HG02973 (cell line): Measurements from ENCODE around the gene AMPD2.
A peak's percentile ranks its signal among the peaks of the same experiment; 100 is the strongest.

Experiments
- ATAC-seq: cut with Tn5 transposase; IDR thresholded peaks from one replicate; pipeline ENCODE4 v1.9.1; 2021; ENCODE audit warnings: moderate library complexity; ENCODE audit not compliant: unreplicated experiment

The AMPD2 gene

DNA sequence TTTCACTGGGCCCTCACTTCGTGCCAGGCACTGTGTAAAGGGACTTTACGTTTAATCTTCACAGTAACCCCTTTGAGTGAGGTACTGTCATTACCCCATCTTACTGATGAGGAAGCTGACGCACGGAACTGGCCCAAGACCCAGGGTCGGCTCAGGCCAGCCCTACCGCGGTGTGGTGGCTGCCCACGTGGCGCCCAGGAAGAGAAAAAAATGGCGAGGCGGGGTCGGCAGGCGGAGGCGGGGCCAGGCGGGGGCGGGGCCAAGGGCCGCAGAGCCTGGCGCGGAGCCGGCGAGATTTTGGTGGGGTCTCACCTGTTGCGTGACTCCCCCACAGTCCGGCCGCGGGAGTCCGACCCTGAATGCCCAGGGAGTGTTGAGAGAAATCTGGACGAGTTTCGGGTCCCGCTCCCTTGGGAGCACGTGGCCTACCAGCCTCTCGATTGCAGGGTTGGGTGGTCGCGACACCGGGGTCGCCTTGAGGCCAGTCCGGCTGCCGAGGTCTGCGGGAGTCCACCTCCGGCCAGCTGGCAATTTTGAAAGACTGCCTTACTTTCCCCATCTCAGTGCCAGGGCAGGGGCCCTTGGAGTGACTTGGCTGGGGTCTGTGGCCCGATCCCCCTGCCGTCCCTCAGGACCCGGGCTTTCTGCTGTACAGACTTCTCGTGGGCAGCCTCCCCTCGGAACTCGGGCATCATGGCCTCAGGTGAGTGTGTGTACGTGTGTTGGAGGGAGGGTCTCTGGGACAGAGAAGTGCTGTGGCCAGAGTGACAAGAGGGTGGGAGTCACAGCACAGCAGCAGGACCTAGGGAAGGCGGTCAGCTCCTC, at the start of gene AMPD2, which contains the start of gene GNAT2:
Gene AMPD2, plus strand, starts transcription at position 262 of the 825 bp plus-strand sequence. CDS start 1,339 bp downstream, outside the sequence.
Gene GNAT2, minus strand, starts transcription at position 41 of the 825 bp plus-strand sequence. CDS start 6,746 bp downstream, outside the sequence.
- peak; percentile 37 for ATAC-seq

DNA sequence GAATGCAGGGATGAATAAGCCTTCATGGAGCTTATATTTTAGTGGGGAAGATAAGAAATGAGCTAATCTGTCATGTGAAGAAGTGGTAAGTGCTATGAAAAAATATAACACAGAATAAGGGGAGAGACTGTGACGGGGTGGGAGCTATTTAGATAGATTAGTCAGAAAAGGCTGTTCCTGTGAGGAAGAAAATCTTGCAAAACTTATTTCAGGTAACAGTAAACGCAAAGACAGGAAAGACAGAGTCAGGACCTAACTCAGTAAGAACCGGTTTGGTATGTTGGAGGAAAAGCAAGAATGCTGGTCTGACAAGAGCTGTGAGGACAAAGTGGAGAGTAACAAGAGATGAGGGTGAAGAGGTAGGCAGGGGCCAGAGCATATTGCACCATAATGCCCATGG, 49.2 kb upstream of the AMPD2 start:
- ATAC-seq = no peak

GRCh38 chr1:109573785-109574184, 45.9 kb upstream of the AMPD2 start:
- ATAC-seq = no peak

GRCh38 chr1:109578947-109579443, 40.6 kb upstream of the AMPD2 start:
- no peak for ATAC-seq

DNA sequence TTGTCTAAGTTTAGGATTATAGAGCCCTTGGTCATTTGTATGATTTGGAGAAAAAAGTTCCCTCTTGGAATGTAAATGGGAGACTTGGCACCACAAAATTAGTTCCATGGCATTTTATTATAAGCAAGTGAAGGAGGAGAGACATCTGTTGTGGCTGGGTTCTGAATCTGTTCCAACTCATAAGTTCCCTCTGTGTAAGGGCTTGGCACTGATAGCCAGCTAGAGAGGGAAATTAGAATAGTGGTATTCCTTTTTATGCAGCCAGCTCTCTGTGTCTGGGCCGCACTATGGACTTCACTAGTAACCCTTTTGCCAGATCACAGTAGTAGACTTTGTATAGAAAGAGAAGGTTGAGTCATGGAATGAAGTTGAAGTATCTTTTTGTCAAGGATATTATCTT, 40.1 kb upstream of the AMPD2 start:
- no peak for ATAC-seq

DNA sequence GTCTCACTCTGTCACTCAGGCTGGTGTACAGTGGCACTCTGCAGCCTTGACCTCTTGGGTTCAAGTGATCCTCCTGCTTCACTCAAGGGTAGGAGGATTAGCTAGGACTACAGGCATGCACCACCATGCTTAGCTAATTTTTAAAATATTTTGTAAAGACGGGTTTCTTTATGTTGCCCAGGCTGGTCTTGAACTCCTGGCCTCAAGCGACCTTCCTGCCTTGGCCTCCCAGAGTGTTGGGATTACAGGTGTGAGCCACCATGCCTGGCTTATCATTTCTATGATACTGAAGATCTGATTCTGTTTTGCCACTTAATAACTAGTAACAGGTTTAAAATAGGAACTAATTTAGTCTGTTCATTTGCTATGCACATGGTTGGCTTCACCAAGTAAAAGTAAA, 37.6 kb upstream of the AMPD2 start:
- ATAC-seq = no peak

DNA sequence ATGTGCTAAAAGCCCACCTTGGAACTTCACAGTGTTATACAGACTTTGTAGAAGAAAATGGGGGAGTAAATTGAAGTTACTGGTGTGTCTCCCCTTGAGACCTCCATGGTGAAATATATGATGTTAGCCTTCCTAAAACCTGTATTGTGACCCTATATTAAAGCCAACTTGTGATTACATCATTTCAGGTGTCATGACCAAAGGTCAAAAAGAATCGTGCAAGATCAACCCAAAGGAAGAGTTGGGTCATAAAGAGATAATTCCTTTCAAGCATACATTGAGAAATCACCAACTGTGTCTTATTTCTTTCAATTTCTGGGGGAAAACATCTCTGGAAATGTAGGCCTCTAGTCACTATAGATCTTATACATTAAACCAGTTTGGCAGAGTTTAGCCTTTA, 34.9 kb upstream of the AMPD2 start:
- no peak for ATAC-seq

- ATAC-seq = no peak
Observed at GRCh38 chr1:109586055-109586454, 33.6 kb upstream of the AMPD2 start.

DNA sequence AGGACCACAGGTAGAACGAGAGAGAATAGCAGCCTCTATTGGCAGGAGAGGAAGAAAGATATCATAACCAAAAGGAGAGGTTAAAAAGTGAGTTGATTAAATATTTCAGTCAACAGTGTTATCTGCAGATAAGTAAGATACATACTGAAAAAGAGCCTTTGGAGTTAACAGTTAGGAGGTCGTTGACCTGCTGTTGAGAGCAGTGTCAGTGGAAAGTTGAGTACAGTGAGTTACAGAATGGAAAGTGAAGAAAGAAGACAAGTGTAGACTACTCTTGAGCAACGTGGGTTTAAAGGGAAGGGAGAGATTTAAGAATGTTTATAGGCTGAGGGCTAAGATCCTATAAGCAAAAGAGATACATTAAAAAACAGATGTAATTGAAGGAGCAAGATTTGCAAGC, 30.5 kb upstream of the AMPD2 start:
- ATAC-seq = no peak

- ATAC-seq = no peak
Observed at GRCh38 chr1:109589679-109590078, 30.0 kb upstream of the AMPD2 start.

GRCh38 chr1:109592916-109593315, 26.7 kb upstream of the AMPD2 start:
- no peak for ATAC-seq

GRCh38 chr1:109595531-109595930, 24.1 kb upstream of the AMPD2 start:
- ATAC-seq = no peak

- ATAC-seq = no peak
Observed at GRCh38 chr1:109598156-109598555, 21.5 kb upstream of the AMPD2 start.

GRCh38 chr1:109598655-109599054, 21.0 kb upstream of the AMPD2 start:
- ATAC-seq = no peak

DNA sequence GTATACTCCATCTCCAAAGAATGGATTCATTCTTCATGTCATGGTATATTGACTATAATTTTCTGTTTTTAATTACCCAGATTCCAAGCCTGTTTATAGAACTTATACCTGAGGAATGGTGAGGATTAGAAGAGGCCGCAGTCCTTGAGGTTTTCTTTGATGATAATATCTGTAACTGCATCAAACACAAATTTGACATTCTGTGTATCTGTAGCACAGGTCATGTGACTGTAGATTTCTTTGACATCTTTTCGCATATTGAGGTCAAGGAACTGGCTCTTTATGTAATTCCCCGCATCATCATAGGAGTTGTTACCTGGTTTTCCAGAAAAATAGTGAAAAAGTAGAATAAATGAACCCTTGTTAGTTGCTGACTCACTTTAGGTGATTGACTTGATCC, 16.4 kb upstream of the AMPD2 start:
- no peak for ATAC-seq

- no peak for ATAC-seq
Observed at GRCh38 chr1:109605381-109605780, 14.3 kb upstream of the AMPD2 start.

- no peak for ATAC-seq
Observed at GRCh38 chr1:109609881-109610280, 9.8 kb upstream of the AMPD2 start.

- ATAC-seq = no peak
Observed at GRCh38 chr1:109610609-109611307, 8.9 kb upstream of the AMPD2 start.

DNA sequence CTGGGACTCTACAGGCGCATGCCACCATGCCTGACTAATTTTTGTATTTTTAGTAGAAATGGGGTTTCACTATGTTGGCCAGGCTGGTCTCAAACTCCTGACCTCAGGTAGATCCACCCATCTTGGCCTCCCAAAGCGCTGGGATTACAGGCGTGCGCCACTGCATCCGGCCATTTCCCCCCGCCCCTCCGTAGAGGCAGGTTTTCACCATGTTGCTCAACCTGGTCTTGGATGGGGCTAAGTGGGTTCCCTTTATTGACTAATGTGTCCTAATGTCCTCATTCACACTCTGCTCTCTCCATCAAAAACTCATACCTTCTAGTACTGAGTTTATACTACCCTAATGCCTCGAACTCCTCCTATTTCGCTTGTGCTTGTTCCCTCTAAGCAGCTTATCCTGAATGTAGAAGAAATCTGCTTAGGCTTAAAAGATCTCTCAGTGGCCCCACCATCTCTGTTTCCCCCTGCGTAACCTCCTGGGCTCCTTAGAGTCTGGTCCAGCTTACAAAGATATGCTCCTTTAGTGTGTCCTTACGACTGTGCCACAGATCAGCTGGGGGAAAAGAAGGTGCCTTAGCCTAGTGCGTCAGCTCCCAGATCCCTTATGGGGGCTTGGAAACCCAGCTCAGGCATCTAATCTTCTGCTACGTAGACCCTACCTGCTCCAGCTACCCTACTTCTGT, 8.2 kb upstream of the AMPD2 start:
- ATAC-seq = no peak

- ATAC-seq = no peak
Observed at GRCh38 chr1:109613361-109614147, 6.1 kb upstream of the AMPD2 start.

DNA sequence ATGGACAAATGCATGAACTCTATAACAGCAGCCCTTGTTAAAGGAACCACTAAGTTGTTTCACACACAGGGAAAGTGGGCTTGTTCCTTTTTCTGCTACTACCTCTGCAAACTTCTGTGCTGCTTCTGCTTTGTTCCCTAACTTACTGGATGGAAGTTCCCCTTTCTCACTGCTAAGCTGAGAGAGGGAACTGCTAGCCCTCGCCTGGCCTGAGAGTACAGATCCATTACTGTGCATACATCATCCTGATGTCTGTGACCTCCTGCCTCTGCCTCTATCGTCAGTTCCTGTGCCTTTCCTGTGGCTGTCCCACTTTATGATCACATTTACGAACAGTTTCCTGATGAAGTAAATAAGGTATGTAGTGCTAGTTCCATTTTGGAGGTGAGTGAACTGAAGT, 3.8 kb upstream of the AMPD2 start:
- ATAC-seq = no peak
